Measurements from ENCODE around the gene TMEM121.
A peak's percentile ranks its signal among the peaks of the same experiment; 100 is the strongest.

TMEM121 gene

DNA sequence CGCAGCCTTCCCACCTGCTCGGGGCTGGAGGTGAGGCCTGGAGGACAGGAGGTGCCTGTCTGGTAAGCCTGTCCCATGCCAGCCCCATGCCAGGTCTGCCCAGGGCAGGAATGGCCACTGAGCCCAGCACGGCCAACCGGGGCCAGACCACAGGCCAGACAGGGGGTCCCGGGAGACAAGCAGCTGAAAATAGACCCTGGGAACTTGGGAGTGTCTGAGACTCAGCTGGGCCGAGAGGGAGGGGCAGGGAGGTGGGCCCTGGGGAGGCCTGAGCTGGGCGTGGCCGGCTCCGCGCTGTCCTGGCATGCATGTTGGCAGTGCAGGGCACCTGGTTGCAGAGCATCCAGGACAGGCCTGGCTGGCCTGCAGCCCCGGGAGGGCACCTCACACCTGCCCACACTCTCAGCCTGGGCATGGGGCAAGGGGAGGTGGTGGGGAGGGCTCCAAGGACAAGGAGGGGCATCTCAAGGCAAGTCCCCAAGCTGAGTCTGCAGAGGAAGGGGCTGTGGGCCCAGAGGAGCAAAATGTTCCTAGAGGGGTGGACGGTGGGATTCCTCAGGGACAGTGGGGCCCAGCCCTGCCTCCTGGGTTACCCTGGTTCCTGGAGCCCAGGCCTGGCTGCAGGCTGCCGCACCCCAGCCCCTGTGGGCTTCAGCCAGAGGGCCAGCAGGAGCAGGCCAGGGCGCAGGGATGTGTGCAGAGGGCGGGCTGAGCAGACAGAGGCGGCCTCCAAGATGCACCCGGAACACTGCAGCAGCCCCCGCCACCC lies 42.9 kb upstream of the TMEM121 start:
- Mint-ChIP-seq H3K4me3 (no peak overlapping the region), H3K4me1 (peaks cover 35% of the 10 kb centered on the region), H3K36me3 (ENCODE audit: low read depth) (no peaks in the 10 kb centered on the region), H3K9me3 (no peaks in the 10 kb centered on the region), H3K27me3 (ENCODE audit: low read depth, poor library complexity) (peaks cover 85% of the 10 kb centered on the region), H3K27ac (no peak overlapping the region)
- TF ChIP-seq, protein P1, sequence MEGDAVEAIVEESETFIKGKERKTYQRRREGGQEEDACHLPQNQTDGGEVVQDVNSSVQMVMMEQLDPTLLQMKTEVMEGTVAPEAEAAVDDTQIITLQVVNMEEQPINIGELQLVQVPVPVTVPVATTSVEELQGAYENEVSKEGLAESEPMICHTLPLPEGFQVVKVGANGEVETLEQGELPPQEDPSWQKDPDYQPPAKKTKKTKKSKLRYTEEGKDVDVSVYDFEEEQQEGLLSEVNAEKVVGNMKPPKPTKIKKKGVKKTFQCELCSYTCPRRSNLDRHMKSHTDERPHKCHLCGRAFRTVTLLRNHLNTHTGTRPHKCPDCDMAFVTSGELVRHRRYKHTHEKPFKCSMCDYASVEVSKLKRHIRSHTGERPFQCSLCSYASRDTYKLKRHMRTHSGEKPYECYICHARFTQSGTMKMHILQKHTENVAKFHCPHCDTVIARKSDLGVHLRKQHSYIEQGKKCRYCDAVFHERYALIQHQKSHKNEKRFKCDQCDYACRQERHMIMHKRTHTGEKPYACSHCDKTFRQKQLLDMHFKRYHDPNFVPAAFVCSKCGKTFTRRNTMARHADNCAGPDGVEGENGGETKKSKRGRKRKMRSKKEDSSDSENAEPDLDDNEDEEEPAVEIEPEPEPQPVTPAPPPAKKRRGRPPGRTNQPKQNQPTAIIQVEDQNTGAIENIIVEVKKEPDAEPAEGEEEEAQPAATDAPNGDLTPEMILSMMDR (IDR thresholded peaks at IDR 0.05): no peak
- DNase-seq: no peak

DNA sequence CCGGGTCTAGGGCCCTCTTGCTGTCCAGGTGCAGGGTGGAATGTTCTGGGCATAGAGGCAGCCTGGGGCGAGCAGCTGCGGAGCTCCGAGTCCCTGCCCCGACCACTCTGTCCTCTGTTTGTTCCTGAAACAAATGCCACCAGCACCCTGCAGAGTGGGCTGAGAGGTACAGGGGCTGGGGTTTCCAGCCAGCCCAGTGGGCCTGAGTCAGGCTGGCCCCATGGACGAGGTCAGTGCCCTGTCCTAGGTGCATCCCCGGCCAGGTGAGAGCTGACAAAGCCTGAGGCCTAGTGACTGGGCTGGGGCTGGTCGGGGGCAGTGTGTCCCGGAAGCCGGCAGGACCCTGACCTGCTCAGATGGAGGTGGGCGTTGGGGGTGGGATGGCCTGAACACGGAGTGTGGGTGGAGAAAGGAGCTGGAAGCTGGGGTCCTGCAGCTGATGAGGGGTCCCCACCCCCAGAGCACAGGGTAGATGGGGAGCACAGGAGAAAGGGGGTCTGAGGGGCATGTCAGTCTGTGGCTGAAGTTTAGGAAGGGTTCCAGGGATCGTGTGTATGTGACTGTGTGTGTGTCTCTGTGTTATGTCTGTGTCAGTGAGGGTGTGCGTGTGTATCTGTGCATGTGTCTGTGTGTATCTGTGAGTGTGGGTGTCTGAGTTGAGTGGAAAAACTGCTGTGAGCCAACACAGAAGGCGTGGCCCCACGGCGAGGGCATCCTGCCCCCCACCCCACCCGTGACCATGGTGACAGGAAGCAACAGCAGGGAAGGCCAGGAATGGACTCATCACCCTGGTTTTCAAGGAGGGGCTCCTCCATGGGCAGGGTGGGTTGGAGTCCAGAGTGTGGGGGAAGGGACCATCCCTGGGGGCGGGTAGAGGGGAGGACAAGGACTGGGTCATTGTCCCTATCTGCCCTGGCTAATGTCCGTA lies 42.0 kb upstream of the TMEM121 start:
- H3K4me1 Mint-ChIP-seq: peaks cover 38% of the 10 kb centered on the region
- TF ChIP-seq, protein P1 (IDR thresholded peaks at IDR 0.05): no peak
- no peaks in the 10 kb centered on the region for H3K9me3 Mint-ChIP-seq
- DNase-seq: no peak
- no peak overlapping the region for H3K4me3 Mint-ChIP-seq
- H3K27me3 Mint-ChIP-seq (ENCODE audit: low read depth, poor library complexity): peaks cover 82% of the 10 kb centered on the region
- H3K36me3 Mint-ChIP-seq (ENCODE audit: low read depth): no peaks in the 10 kb centered on the region
- H3K27ac Mint-ChIP-seq: peak overlapping the region; percentile 17

DNA sequence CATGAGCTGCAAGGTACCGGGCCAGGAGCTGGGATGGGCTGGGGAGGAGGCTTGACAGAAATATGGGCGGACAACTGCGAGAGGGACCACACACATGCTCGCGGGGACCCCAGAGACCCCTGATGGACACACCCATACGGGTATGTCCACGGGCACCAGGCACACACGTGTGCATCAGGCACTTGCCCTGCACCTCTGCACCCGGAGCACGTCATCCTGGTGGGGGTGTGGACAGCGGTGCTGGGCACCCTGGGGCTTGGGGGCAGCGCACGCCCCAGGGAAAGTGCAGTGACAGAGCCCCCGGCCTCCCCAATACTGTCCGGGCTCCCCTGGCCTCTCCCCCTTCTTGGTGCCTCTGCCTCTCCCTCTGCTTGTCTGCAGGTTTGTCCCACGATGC lies 41.4 kb upstream of the TMEM121 start:
- TF ChIP-seq, protein P1 (IDR thresholded peaks at IDR 0.05): no peak
- DNase-seq: no peak
- no peaks in the 10 kb centered on the region for H3K36me3 Mint-ChIP-seq (ENCODE audit: low read depth)
- H3K27ac Mint-ChIP-seq: no peak overlapping the region
- H3K27me3 Mint-ChIP-seq (ENCODE audit: low read depth, poor library complexity): peaks cover 78% of the 10 kb centered on the region
- H3K4me3 Mint-ChIP-seq: no peak overlapping the region
- peaks cover 38% of the 10 kb centered on the region for H3K4me1 Mint-ChIP-seq
- no peaks in the 10 kb centered on the region for H3K9me3 Mint-ChIP-seq

DNA sequence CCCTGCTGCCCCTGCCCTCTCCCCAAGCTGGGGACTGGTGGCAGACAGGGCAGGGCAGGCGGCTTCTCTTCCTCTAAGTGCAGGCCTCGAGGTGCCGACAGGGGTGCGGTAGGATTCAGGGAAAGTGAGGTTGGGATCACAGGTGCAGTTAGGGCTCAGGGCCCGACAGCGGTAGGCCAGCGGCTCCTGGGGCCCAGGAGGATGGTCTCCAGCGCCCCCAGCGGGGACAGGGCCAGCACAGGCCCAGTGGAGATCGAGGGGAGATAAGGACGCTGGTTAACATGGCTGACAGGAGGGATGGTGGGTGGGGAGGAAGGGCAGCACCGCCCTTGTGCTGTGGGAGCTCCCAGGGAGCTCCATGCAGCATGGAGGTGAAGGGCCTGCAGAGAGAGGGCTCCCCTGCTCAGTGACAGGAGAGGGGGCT lies 40.6 kb upstream of the TMEM121 start:
- TF ChIP-seq, protein P1 (IDR thresholded peaks at IDR 0.05): peak; percentile 62
- peak overlapping the region; percentile 68 for H3K4me3 Mint-ChIP-seq

DNA sequence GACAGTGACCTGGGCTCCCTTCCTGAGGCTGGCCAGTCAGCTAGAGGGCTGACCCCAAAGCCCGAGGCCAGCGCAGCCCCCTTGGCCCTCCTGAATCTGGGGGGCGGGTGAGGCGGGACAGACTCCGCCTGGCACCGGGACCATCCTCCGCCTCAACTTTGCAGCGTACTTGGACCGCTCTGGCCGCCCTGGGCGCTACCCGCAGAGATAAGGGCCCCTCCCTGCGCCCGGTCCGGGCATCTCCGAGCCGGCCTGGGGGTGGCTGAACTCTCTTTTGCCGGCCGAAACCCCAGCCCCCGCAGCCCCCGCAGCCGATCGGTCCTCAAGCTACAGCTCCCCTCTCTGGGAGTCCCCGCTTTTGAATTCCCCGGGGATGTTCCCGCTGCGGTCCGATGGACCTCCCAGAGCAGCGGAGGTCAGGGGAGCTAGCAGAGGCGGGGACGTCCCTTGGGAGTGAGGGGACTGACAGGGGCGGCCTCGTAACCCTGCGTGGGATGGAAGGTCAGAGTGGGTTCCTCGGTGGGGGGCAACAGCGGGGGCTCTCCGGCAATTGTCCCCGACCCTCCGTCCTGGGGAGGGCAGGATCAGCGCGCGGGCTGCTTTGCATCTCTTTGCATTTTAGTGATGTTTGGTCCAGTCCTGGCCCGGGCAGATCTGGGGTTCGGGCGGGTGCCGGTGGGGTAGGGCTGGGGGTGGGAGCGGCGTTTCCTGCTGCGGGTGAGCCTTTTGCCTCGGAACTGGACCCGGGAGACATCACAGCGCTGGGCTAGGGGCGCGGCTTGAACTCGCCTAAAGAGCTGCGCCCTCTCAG lies 40.0 kb upstream of the TMEM121 start, which contains the start of gene CRIP1:
CRIP1 (plus strand) TSS at position 724 of the 811 bp plus-strand sequence. CDS start 374 bp downstream, outside the sequence.
- peak within 1 kb of the TSS; percentile 68 for H3K4me3 Mint-ChIP-seq
- no peaks in the 10 kb centered on the region for H3K9me3 Mint-ChIP-seq
- peaks cover 29% of the 10 kb centered on the region for H3K4me1 Mint-ChIP-seq
- H3K27ac Mint-ChIP-seq: no peak within 1 kb of the TSS
- no peak for DNase-seq
- no peaks in the 10 kb centered on the region for H3K36me3 Mint-ChIP-seq (ENCODE audit: low read depth)
- TF ChIP-seq, protein P1 (IDR thresholded peaks at IDR 0.05): no peak
- peaks cover 68% of the 10 kb centered on the region for H3K27me3 Mint-ChIP-seq (ENCODE audit: low read depth, poor library complexity)

More for the DNA sequence above, 40.6 kb upstream of the TMEM121 start:
- H3K4me1 Mint-ChIP-seq: peaks cover 34% of the 10 kb centered on the region
- H3K9me3 Mint-ChIP-seq: no peaks in the 10 kb centered on the region
- no peak overlapping the region for H3K27ac Mint-ChIP-seq
- H3K27me3 Mint-ChIP-seq (ENCODE audit: low read depth, poor library complexity): peaks cover 71% of the 10 kb centered on the region
- DNase-seq: peak; percentile 76
- H3K36me3 Mint-ChIP-seq (ENCODE audit: low read depth): no peaks in the 10 kb centered on the region

All from nephron progenitor cell (in vitro differentiated cells).